ENCODE measurements around the gene DBH.
A peak's percentile ranks its signal among the peaks of the same experiment; 100 is the strongest.

DBH gene

GRCh38 chr9:133605446-133605845 lies 30.7 kb upstream of the DBH start:
- H3K9me3 ChIP-seq (ENCODE audit: control insufficient read depth, insufficient read depth, low read length), result no peaks in the 10 kb centered on the region
- H3K4me3 ChIP-seq (ENCODE audit: low read depth, low read length), result no peak overlapping the region
- peaks cover 21% of the 10 kb centered on the region for H3K27me3 ChIP-seq (ENCODE audit: control insufficient read depth, insufficient read depth, low read length)
- no peaks in the 10 kb centered on the region for H3K36me3 ChIP-seq (ENCODE audit: control insufficient read depth, insufficient read depth, low read length)
- H3K27ac ChIP-seq (ENCODE audit: low read depth, low read length), result no peak overlapping the region
- H3K4me1 ChIP-seq (ENCODE audit: control insufficient read depth, insufficient read depth, low read length), result peaks cover 5% of the 10 kb centered on the region; the same call in 1 of the 2 replicates
- H3K9ac ChIP-seq (ENCODE audit: low read depth, low read length), result no peak overlapping the region

DNA sequence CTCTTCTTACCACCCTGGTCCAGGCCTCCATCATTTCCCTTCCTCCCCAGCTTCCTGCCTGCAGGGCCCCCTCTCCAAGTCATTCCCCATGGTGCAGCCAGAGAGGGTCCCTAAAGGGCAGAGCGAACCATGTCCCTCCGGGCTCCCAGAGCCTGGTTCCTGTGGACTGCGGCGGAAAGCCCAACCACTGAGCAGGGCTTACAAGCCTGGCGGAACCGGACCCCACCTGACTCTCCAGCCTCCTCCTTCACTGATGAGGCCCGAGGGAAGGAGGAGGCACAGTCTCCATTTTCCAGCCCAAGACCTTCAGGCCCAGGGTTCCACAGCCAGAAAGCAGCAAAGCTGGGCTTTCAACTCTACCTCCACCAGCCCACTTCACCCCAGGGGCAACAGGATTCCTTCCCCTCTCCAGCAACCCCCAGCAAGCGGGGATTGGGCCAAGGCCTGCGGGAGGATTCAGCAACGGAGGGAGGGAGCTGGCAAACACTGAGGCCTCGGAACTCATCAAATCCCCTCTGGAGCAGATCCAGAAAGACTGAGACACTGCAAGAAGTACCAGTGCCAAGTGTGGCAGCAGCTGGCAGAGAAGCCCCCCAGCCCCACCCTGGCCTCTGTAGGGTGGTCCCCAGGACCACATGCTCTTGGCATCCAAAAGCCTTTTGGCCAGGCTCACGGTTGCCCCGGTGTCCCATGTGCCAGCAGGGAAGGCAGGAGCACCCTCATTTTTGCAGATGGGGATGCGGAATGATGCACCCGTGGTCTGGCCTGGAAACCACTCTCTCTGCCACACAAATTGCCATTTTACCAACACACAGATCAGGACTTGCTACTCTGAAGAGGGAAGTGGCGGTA lies 30.1 kb upstream of the DBH start:
- no peak overlapping the region for H3K4me3 ChIP-seq (ENCODE audit: low read depth, low read length)
- H3K27ac ChIP-seq (ENCODE audit: low read depth, low read length), result no peak overlapping the region
- peaks cover 21% of the 10 kb centered on the region for H3K27me3 ChIP-seq (ENCODE audit: control insufficient read depth, insufficient read depth, low read length)
- peaks cover 5% of the 10 kb centered on the region; the same call in 1 of the 2 replicates for H3K4me1 ChIP-seq (ENCODE audit: control insufficient read depth, insufficient read depth, low read length)
- H3K9ac ChIP-seq (ENCODE audit: low read depth, low read length), result no peak overlapping the region
- no peaks in the 10 kb centered on the region for H3K9me3 ChIP-seq (ENCODE audit: control insufficient read depth, insufficient read depth, low read length)
- H3K36me3 ChIP-seq (ENCODE audit: control insufficient read depth, insufficient read depth, low read length), result no peaks in the 10 kb centered on the region

DNA sequence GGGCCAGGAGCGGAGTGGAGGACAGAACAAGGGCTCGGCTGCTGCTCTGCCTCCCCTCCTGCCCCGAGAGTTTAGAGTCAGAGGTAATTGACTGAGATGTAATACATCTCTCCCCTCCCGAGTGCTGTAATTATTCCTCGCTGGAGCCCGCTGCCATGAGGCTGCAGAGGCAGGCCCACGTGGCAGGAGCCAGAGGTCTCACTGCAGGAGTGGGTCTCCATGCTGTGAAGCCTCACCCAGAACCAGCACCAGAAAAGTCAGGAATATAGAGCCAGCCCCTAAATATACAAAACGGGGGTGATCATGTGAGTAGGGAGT lies 29.5 kb upstream of the DBH start:
- Histone ChIP-seq H3K9ac (ENCODE audit: low read depth, low read length) (no peak overlapping the region), H3K36me3 (ENCODE audit: control insufficient read depth, insufficient read depth, low read length) (no peaks in the 10 kb centered on the region), H3K9me3 (ENCODE audit: control insufficient read depth, insufficient read depth, low read length) (no peaks in the 10 kb centered on the region), H3K4me1 (ENCODE audit: control insufficient read depth, insufficient read depth, low read length) (peaks cover 5% of the 10 kb centered on the region; the same call in 1 of the 2 replicates), H3K27ac (ENCODE audit: low read depth, low read length) (no peak overlapping the region), H3K4me3 (ENCODE audit: low read depth, low read length) (no peak overlapping the region), H3K27me3 (ENCODE audit: control insufficient read depth, insufficient read depth, low read length) (peaks cover 21% of the 10 kb centered on the region)

DNA sequence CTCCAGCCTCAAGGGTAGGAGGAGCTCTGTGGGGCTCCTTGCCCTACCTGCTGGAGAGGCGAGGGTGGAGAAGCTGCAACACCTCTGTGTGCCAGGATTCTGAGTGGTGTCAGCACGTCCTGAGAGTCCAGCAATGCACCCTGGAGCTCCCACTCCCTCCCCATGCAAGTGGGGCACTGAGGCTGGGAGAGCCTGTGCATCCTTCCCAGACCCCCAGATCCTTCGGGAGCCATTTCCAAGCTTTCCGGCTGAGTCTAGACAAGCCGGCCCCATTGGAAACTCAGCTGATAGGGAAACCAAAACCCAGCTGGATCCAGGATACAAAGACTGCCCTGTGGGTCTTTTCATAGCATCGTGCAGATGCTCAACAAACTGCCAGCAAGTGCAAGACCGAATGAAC lies 28.8 kb upstream of the DBH start:
- Histone ChIP-seq H3K4me1 (ENCODE audit: control insufficient read depth, insufficient read depth, low read length) (peaks cover 5% of the 10 kb centered on the region; the same call in 1 of the 2 replicates), H3K27me3 (ENCODE audit: control insufficient read depth, insufficient read depth, low read length) (peaks cover 21% of the 10 kb centered on the region), H3K9me3 (ENCODE audit: control insufficient read depth, insufficient read depth, low read length) (no peaks in the 10 kb centered on the region), H3K4me3 (ENCODE audit: low read depth, low read length) (no peak overlapping the region), H3K27ac (ENCODE audit: low read depth, low read length) (no peak overlapping the region), H3K36me3 (ENCODE audit: control insufficient read depth, insufficient read depth, low read length) (no peaks in the 10 kb centered on the region), H3K9ac (ENCODE audit: low read depth, low read length) (no peak overlapping the region)

- Histone ChIP-seq H3K9me3 (ENCODE audit: control insufficient read depth, insufficient read depth, low read length) (no peaks in the 10 kb centered on the region), H3K36me3 (ENCODE audit: control insufficient read depth, insufficient read depth, low read length) (no peaks in the 10 kb centered on the region), H3K27me3 (ENCODE audit: control insufficient read depth, insufficient read depth, low read length) (peaks cover 21% of the 10 kb centered on the region), H3K4me3 (ENCODE audit: low read depth, low read length) (no peak overlapping the region), H3K4me1 (ENCODE audit: control insufficient read depth, insufficient read depth, low read length) (peaks cover 5% of the 10 kb centered on the region; the same call in 1 of the 2 replicates), H3K27ac (ENCODE audit: low read depth, low read length) (no peak overlapping the region), H3K9ac (ENCODE audit: low read depth, low read length) (no peak overlapping the region)
Measured at GRCh38 chr9:133607976-133608375, 28.2 kb upstream of the DBH start.

DNA sequence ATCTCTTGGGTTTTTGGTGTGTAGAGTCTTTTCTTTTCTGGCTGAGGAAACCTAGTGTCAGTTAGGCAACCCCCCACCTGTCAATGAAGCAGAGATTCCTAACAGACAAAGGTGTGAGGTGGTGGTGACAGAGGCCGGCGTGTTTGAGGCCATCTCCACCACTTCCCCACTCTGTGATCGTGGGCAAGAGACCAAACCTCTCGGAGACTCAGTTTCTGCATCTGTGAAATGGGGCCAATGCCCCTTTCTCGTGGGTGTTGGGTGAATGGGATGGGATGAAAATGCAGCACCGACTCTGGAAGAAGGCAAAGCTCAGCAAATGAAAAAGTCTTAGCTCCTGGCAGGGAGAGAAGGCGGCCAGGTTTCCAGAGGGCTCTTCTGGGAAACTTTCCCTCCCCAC lies 27.8 kb upstream of the DBH start:
- Histone ChIP-seq H3K4me3 (ENCODE audit: low read depth, low read length) (no peak overlapping the region), H3K9ac (ENCODE audit: low read depth, low read length) (no peak overlapping the region), H3K9me3 (ENCODE audit: control insufficient read depth, insufficient read depth, low read length) (no peaks in the 10 kb centered on the region), H3K27ac (ENCODE audit: low read depth, low read length) (no peak overlapping the region), H3K27me3 (ENCODE audit: control insufficient read depth, insufficient read depth, low read length) (peaks cover 21% of the 10 kb centered on the region), H3K36me3 (ENCODE audit: control insufficient read depth, insufficient read depth, low read length) (no peaks in the 10 kb centered on the region), H3K4me1 (ENCODE audit: control insufficient read depth, insufficient read depth, low read length) (peaks cover 5% of the 10 kb centered on the region; the same call in 1 of the 2 replicates)

GRCh38 chr9:133608889-133609288 lies 27.3 kb upstream of the DBH start:
- no peaks in the 10 kb centered on the region for H3K9me3 ChIP-seq (ENCODE audit: control insufficient read depth, insufficient read depth, low read length)
- no peaks in the 10 kb centered on the region for H3K36me3 ChIP-seq (ENCODE audit: control insufficient read depth, insufficient read depth, low read length)
- peak overlapping the region; percentile 54; the same call in 1 of the 2 replicates for H3K4me3 ChIP-seq (ENCODE audit: low read depth, low read length)
- H3K9ac ChIP-seq (ENCODE audit: low read depth, low read length), result no peak overlapping the region; the same call in 1 of the 2 replicates
- peaks cover 21% of the 10 kb centered on the region for H3K27me3 ChIP-seq (ENCODE audit: control insufficient read depth, insufficient read depth, low read length)
- peaks cover 5% of the 10 kb centered on the region; the same call in 1 of the 2 replicates for H3K4me1 ChIP-seq (ENCODE audit: control insufficient read depth, insufficient read depth, low read length)
- H3K27ac ChIP-seq (ENCODE audit: low read depth, low read length), result no peak overlapping the region

- peak within 1 kb of the TSS; percentile 54 for H3K4me3 ChIP-seq (ENCODE audit: low read depth, low read length)
- peaks cover 21% of the 10 kb centered on the region for H3K27me3 ChIP-seq (ENCODE audit: control insufficient read depth, insufficient read depth, low read length)
- H3K9ac ChIP-seq (ENCODE audit: low read depth, low read length), result no peak within 1 kb of the TSS; the same call in 1 of the 2 replicates
- H3K4me1 ChIP-seq (ENCODE audit: control insufficient read depth, insufficient read depth, low read length), result peaks cover 5% of the 10 kb centered on the region; the same call in 1 of the 2 replicates
- H3K9me3 ChIP-seq (ENCODE audit: control insufficient read depth, insufficient read depth, low read length), result no peaks in the 10 kb centered on the region
- H3K27ac ChIP-seq (ENCODE audit: low read depth, low read length), result no peak within 1 kb of the TSS
- no peaks in the 10 kb centered on the region for H3K36me3 ChIP-seq (ENCODE audit: control insufficient read depth, insufficient read depth, low read length)
Measured at GRCh38 chr9:133609311-133610098, 26.7 kb upstream of the DBH start, which contains the start of gene FAM163B. FAM163B (minus strand) TSS chr9:133609389; CDS start chr9:133580223, 29,166 bp downstream.

DNA sequence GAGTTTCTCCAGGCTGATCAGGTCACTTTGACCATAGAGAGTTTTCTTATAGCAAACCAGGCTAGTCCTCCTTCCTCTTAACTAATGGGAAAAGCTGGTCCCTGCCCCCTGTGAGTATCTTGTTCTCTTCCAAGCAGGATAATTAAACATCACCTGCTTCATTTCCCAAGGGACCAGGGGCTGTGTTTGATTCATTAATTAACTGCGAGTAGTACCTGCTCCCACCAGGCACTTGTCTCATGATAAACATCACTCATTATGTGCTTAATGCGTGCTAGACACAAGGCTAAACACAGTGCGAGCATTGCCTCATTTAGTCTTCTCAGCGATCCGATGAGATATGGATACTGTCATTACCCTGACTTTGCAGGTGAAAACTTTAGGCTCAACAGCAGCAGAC lies 25.3 kb upstream of the DBH start:
- peaks cover 5% of the 10 kb centered on the region; the same call in 1 of the 2 replicates for H3K4me1 ChIP-seq (ENCODE audit: control insufficient read depth, insufficient read depth, low read length)
- H3K27me3 ChIP-seq (ENCODE audit: control insufficient read depth, insufficient read depth, low read length), result peaks cover 21% of the 10 kb centered on the region
- no peaks in the 10 kb centered on the region for H3K36me3 ChIP-seq (ENCODE audit: control insufficient read depth, insufficient read depth, low read length)
- H3K4me3 ChIP-seq (ENCODE audit: low read depth, low read length), result no peak overlapping the region
- H3K9me3 ChIP-seq (ENCODE audit: control insufficient read depth, insufficient read depth, low read length), result no peaks in the 10 kb centered on the region
- H3K9ac ChIP-seq (ENCODE audit: low read depth, low read length), result no peak overlapping the region
- H3K27ac ChIP-seq (ENCODE audit: low read depth, low read length), result no peak overlapping the region

GRCh38 chr9:133612051-133612450 lies 24.1 kb upstream of the DBH start:
- Histone ChIP-seq H3K4me3 (ENCODE audit: low read depth, low read length) (no peak overlapping the region), H3K36me3 (ENCODE audit: control insufficient read depth, insufficient read depth, low read length) (no peaks in the 10 kb centered on the region), H3K27me3 (ENCODE audit: control insufficient read depth, insufficient read depth, low read length) (peaks cover 21% of the 10 kb centered on the region), H3K9ac (ENCODE audit: low read depth, low read length) (no peak overlapping the region), H3K27ac (ENCODE audit: low read depth, low read length) (no peak overlapping the region), H3K9me3 (ENCODE audit: control insufficient read depth, insufficient read depth, low read length) (no peaks in the 10 kb centered on the region), H3K4me1 (ENCODE audit: control insufficient read depth, insufficient read depth, low read length) (peaks cover 5% of the 10 kb centered on the region; the same call in 1 of the 2 replicates)

- Histone ChIP-seq H3K27ac (ENCODE audit: low read depth, low read length) (no peak overlapping the region), H3K9me3 (ENCODE audit: control insufficient read depth, insufficient read depth, low read length) (no peaks in the 10 kb centered on the region), H3K4me1 (ENCODE audit: control insufficient read depth, insufficient read depth, low read length) (peaks cover 5% of the 10 kb centered on the region; the same call in 1 of the 2 replicates), H3K4me3 (ENCODE audit: low read depth, low read length) (no peak overlapping the region), H3K27me3 (ENCODE audit: control insufficient read depth, insufficient read depth, low read length) (peaks cover 16% of the 10 kb centered on the region), H3K9ac (ENCODE audit: low read depth, low read length) (no peak overlapping the region), H3K36me3 (ENCODE audit: control insufficient read depth, insufficient read depth, low read length) (no peaks in the 10 kb centered on the region)
Measured at GRCh38 chr9:133612816-133613215, 23.3 kb upstream of the DBH start.

Data from HUES48 (cell line).